ENCODE data around the gene CCDC92B.

- TF ChIP-seq, protein P1, sequence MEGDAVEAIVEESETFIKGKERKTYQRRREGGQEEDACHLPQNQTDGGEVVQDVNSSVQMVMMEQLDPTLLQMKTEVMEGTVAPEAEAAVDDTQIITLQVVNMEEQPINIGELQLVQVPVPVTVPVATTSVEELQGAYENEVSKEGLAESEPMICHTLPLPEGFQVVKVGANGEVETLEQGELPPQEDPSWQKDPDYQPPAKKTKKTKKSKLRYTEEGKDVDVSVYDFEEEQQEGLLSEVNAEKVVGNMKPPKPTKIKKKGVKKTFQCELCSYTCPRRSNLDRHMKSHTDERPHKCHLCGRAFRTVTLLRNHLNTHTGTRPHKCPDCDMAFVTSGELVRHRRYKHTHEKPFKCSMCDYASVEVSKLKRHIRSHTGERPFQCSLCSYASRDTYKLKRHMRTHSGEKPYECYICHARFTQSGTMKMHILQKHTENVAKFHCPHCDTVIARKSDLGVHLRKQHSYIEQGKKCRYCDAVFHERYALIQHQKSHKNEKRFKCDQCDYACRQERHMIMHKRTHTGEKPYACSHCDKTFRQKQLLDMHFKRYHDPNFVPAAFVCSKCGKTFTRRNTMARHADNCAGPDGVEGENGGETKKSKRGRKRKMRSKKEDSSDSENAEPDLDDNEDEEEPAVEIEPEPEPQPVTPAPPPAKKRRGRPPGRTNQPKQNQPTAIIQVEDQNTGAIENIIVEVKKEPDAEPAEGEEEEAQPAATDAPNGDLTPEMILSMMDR (IDR thresholded peaks at IDR 0.05) = no peak
- no peak for TF ChIP-seq ZFX (IDR thresholded peaks at IDR 0.05; ENCODE audit: borderline replicate concordance)
Measured at GRCh38 chr17:2734939-2735338, 14.5 kb downstream of the CCDC92B start.

Data from 22Rv1 (cell line).